Osteocyte (in vitro differentiated cells): ENCODE data around the gene HIBCH. TPM values are rescaled to one million over a fixed set of nuclear protein-coding genes. Genes with fewer than 3 reads are reported as not detected.
"Not testable (repeated sequence)": the region's sequence is repeated elsewhere in the genome, so short reads cannot be mapped to it uniquely, and the experiment has no call there.

Source experiments
- DNase-seq: peaks from one replicate; pipeline ENCODE4 v3.0.0; 2021; ENCODE audit warnings: mixed read lengths; ENCODE audit not compliant: unreplicated experiment; ENCODE audit errors: extremely low spot score
- H3K27ac Mint-ChIP-seq: one replicate; pipeline ENCODE4 v1.8.0; 2021; ENCODE audit warnings: mild to moderate bottlenecking, mixed read lengths; ENCODE audit not compliant: unreplicated experiment
- H3K27me3 Mint-ChIP-seq: one replicate; pipeline ENCODE4 v1.8.0; 2021; ENCODE audit warnings: mixed read lengths; ENCODE audit not compliant: unreplicated experiment
- H3K36me3 Mint-ChIP-seq: one replicate; pipeline ENCODE4 v1.8.0; 2021; ENCODE audit warnings: mixed read lengths; ENCODE audit not compliant: unreplicated experiment
- H3K4me1 Mint-ChIP-seq: one replicate; pipeline ENCODE4 v1.8.0; 2021; ENCODE audit warnings: mixed read lengths; ENCODE audit not compliant: unreplicated experiment
- H3K4me3 Mint-ChIP-seq: one replicate; pipeline ENCODE4 v1.8.0; 2021; ENCODE audit warnings: mild to moderate bottlenecking, moderate library complexity, mixed read lengths; ENCODE audit not compliant: unreplicated experiment
- H3K9me3 Mint-ChIP-seq: one replicate; pipeline ENCODE4 v1.8.0; 2021; ENCODE audit warnings: mixed read lengths; ENCODE audit not compliant: unreplicated experiment
- total RNA-seq: library from RNA; stranded (reverse); gene quantifications from 2 replicates; pipeline ENCODE4 v1.2.1, GENCODE V29; 2021
- TF ChIP-seq, protein P1 (sequence below): fragments of 200-600 bp; sonication (generic); IDR thresholded peaks from 2 replicates; pipeline ENCODE4 v1.5.0; 2021; ENCODE audit warnings: antibody characterized with exemption, mild to moderate bottlenecking, moderate library complexity

HIBCH gene
- total RNA-seq, 1 donor from 2014 or later: 28.4 TPM

DNA sequence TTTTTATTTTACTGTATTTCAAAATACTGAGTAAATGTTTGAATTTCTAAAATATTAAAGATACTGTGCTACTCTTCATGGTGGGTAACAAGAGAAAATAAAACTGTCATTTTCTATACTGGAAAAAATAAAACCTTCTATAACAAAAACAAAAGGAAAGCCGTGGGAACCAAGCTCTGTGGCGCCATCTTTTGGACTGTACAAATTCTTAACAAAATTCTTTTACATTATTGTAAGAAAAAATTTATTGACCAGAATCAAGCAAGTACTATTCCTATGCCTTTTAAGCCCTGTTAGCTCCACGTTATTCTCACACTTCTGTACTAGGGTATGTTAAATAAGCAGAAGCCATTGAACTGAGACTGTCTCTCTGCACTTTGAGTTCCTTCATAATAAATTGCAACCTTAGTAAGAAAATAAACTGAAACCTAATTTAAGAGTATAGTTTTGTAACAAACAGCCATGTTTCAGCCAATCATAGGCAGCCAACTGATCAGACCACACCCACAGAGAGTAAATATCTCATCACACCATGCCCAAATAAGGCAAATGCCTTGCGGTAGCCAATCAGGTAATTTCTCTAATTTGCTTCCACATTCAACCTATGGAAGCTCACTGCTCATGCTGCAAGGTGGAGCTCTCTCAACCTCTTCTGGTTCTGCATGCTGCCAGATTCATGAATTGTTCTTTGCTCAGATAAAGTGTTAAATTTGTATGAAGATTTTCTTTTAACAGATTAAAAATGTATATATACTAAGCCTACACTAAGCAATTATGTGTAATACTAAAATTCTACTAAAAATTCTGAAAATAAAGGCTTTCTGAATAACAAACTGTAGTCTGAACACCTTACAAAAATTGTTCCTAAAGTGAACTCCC lies 42.2 kb downstream of the HIBCH start:
- no peak for DNase-seq
- H3K9me3 Mint-ChIP-seq: no peaks in the 10 kb centered on the region
- H3K36me3 Mint-ChIP-seq: peaks cover 35% of the 10 kb centered on the region
- TF ChIP-seq, protein P1, sequence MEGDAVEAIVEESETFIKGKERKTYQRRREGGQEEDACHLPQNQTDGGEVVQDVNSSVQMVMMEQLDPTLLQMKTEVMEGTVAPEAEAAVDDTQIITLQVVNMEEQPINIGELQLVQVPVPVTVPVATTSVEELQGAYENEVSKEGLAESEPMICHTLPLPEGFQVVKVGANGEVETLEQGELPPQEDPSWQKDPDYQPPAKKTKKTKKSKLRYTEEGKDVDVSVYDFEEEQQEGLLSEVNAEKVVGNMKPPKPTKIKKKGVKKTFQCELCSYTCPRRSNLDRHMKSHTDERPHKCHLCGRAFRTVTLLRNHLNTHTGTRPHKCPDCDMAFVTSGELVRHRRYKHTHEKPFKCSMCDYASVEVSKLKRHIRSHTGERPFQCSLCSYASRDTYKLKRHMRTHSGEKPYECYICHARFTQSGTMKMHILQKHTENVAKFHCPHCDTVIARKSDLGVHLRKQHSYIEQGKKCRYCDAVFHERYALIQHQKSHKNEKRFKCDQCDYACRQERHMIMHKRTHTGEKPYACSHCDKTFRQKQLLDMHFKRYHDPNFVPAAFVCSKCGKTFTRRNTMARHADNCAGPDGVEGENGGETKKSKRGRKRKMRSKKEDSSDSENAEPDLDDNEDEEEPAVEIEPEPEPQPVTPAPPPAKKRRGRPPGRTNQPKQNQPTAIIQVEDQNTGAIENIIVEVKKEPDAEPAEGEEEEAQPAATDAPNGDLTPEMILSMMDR: peak; percentile 71
- H3K27ac Mint-ChIP-seq: no peak overlapping the region
- H3K4me1 Mint-ChIP-seq: peaks cover 3% of the 10 kb centered on the region
- no peak overlapping the region for H3K4me3 Mint-ChIP-seq
- no peaks in the 10 kb centered on the region for H3K27me3 Mint-ChIP-seq

DNA sequence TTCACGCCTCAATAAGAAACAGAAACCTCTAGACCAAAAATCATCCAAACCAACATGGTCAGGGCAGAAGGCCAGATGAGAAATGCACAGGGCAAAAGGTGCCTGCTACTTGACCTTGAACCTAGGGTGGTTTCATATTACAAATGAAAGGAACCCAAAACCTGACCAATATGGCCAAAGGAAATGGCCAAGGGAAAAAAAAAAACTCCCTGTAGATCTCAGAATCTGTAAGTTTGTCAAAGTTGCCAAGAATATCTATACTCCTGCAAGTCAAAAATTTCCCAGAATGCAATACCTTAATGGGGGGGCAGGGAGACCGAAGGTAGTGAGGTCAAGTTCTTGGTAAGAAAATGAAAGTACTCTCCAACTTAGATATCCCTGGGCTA lies 47.2 kb downstream of the HIBCH start:
- Mint-ChIP-seq H3K27me3 (no peaks in the 10 kb centered on the region), H3K4me1 (peaks cover 2% of the 10 kb centered on the region), H3K36me3 (peaks cover 24% of the 10 kb centered on the region), H3K4me3 (no peak overlapping the region), H3K9me3 (no peaks in the 10 kb centered on the region), H3K27ac (no peak overlapping the region)
- DNase-seq: no peak
- TF ChIP-seq, protein P1: no peak

DNA sequence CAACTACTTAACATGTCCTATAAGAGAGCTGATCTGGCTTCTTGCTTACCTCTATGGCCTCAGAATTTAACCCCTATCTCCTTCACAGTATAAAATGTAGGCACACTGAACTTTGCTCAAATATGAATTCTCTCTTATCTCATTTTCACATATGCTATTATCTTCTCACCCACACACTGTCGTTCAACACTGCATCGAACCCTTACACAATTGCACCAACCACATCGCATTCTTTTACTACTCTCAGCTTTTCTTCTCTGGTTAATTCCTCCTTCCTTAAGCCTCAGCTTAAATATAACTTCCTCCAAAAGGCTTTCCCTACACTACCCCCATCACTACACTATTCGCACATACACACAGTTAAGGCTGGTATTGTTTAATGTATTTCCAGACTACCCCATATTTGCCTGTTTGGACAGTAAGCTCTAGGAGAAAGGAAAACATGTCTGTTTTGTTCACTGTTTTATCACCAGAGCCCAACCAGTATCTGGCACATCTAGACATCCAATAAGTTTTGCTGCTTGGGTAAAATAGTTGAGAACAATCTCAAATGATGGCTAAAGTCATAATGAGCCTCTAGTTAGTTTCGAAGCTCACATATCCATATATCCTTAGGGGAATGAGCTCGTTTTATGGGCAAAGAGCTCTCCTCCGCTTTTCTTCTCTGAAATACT lies 47.7 kb downstream of the HIBCH start:
- H3K36me3 Mint-ChIP-seq: peaks cover 24% of the 10 kb centered on the region
- DNase-seq: no peak
- TF ChIP-seq, protein P1: no peak
- H3K27me3 Mint-ChIP-seq: no peaks in the 10 kb centered on the region
- no peak overlapping the region for H3K4me3 Mint-ChIP-seq
- H3K9me3 Mint-ChIP-seq: no peaks in the 10 kb centered on the region
- no peak overlapping the region for H3K27ac Mint-ChIP-seq
- peaks cover 7% of the 10 kb centered on the region for H3K4me1 Mint-ChIP-seq

DNA sequence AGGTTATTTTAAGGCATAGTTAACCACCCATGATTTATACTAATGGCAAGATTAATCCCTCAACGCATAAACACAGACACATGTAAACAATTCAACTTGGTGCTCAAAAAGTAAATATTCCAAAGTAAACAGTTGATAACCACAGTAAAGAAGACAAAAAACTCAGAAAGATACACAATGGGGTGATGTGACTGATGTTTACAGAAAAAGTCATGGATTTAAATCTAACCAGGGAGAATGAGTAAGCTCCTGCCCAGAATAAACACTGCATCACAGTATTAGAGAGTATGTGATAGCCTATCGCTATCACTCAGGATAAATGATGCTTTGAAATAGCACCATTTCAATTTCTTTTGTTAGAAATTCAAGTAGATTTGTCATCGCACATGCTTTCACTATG lies 49.3 kb downstream of the HIBCH start:
- H3K4me3 Mint-ChIP-seq: no peak overlapping the region
- peaks cover 27% of the 10 kb centered on the region for H3K36me3 Mint-ChIP-seq
- TF ChIP-seq, protein P1: no peak
- peaks cover 6% of the 10 kb centered on the region for H3K9me3 Mint-ChIP-seq
- no peaks in the 10 kb centered on the region for H3K27me3 Mint-ChIP-seq
- H3K27ac Mint-ChIP-seq: no peak overlapping the region
- DNase-seq: no peak
- peaks cover 7% of the 10 kb centered on the region for H3K4me1 Mint-ChIP-seq

DNA sequence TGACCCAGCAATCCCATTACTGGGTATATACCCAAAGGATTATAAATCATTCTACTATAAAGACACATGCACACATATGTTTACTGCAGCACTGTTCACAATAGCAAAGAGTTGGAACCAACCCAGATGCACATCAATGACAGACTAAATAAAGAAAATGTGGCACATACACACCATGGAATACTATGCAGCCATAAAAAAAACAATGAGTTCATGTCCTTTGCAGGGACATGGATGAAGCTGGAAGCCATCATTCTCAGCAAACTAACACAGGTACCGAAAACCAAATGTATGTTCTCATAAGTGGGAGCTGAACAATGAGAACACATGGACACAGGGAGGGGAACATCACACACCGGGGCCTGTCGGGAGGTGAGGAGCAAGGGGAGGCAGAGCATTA lies 49.9 kb downstream of the HIBCH start:
- DNase-seq, H3K9me3 Mint-ChIP-seq, H3K27ac Mint-ChIP-seq, H3K4me3 Mint-ChIP-seq, H3K27me3 Mint-ChIP-seq, H3K4me1 Mint-ChIP-seq: not testable (repeated sequence)
- peaks cover 24% of the 10 kb centered on the region for H3K36me3 Mint-ChIP-seq
